Measurements from ENCODE around the gene AADACL4.
"Not testable (repeated sequence)": the region's sequence is repeated elsewhere in the genome, so short reads cannot be mapped to it uniquely, and the experiment has no call there.

The AADACL4 gene

GRCh38 chr1:12712076-12712475 is 68.2 kb downstream of the AADACL4 start:
- FAIRE-seq, result no peak

GRCh38 chr1:12712929-12713328 is 69.0 kb downstream of the AADACL4 start:
- no peak for FAIRE-seq

- FAIRE-seq, result not testable (repeated sequence)
These were observed 69.8 kb downstream of the AADACL4 start for GRCh38 chr1:12713651-12714050.

GRCh38 chr1:12714710-12715475 is 71.0 kb downstream of the AADACL4 start:
- no peak for FAIRE-seq

GRCh38 chr1:12715896-12716437 is 72.1 kb downstream of the AADACL4 start, which contains the start of gene AADACL3:
TSS of gene AADACL3 (plus strand) at chr1:12716110. CDS start at chr1:12716177, 67 bp downstream.
- FAIRE-seq, result no peak
